ENCODE results near the gene HOXC13. TPM values are rescaled to one million over a fixed set of nuclear protein-coding genes. Genes with fewer than 3 reads are reported as not detected.
A peak's percentile ranks its signal among the peaks of the same experiment; 100 is the strongest.

HOXC13 gene
- total RNA-seq, 2 experiments from 2014 or later = not detected

- H3K36me3 Mint-ChIP-seq (ENCODE audit: low read depth) = no peaks in the 10 kb centered on the region
- POLR2A ChIA-PET = interaction anchor here (1.4 kb wide), 1 partner anchor 17 kb away, joined by 3 read pairs; the partner anchor contains the start of gene HOXC11
- peaks cover 34% of the 10 kb centered on the region for H3K4me1 Mint-ChIP-seq (ENCODE audit: low read depth)
- no peaks in the 10 kb centered on the region for H3K36me3 ChIP-seq (ENCODE audit: insufficient read depth, low read length)
- H3K9me3 Mint-ChIP-seq = no peaks in the 10 kb centered on the region
- DNase-seq (no peak), ATAC-seq (ENCODE audit: poor library complexity) (peak; percentile 12)
- peaks cover 95% of the 10 kb centered on the region for H3K27me3 Mint-ChIP-seq
- no peak overlapping the region for H3K27ac ChIP-seq (ENCODE audit: low read depth in 1 of 2, low read length in 2 of 2)
- CTCF ChIA-PET = no interaction called here
- no peak overlapping the region for H3K4me3 ChIP-seq (ENCODE audit: low read length)
- H3K4me3 Mint-ChIP-seq = no peak overlapping the region
- H3K27me3 ChIP-seq (ENCODE audit: control insufficient read depth in 1 of 2, insufficient read depth in 2 of 2, low read length in 2 of 2) = peaks cover 97 to 99% of the 10 kb centered on the region in 2 experiments
- no peak overlapping the region for H3K27ac Mint-ChIP-seq
- H3K4me1 ChIP-seq (ENCODE audit: insufficient read depth, low read length) = peaks cover 49% of the 10 kb centered on the region
- TF ChIP-seq, protein P1, sequence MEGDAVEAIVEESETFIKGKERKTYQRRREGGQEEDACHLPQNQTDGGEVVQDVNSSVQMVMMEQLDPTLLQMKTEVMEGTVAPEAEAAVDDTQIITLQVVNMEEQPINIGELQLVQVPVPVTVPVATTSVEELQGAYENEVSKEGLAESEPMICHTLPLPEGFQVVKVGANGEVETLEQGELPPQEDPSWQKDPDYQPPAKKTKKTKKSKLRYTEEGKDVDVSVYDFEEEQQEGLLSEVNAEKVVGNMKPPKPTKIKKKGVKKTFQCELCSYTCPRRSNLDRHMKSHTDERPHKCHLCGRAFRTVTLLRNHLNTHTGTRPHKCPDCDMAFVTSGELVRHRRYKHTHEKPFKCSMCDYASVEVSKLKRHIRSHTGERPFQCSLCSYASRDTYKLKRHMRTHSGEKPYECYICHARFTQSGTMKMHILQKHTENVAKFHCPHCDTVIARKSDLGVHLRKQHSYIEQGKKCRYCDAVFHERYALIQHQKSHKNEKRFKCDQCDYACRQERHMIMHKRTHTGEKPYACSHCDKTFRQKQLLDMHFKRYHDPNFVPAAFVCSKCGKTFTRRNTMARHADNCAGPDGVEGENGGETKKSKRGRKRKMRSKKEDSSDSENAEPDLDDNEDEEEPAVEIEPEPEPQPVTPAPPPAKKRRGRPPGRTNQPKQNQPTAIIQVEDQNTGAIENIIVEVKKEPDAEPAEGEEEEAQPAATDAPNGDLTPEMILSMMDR (IDR thresholded peaks at IDR 0.05) = no peak
- H3K9me3 ChIP-seq (ENCODE audit: control insufficient read depth in 1 of 2, insufficient read depth in 1 of 2, low read length in 2 of 2) = peaks cover 4 to 78% of the 10 kb centered on the region in 2 experiments
- intact Hi-C loops (cut with DNase I, micrococcal nuclease) = no loop called here
Observed at GRCh38 chr12:53955036-53955775, 16.6 kb downstream of the HOXC13 start.

GRCh38 chr12:53955776-53956250 lies 17.2 kb downstream of the HOXC13 start:
- H3K4me1 ChIP-seq (ENCODE audit: insufficient read depth, low read length) = peaks cover 52% of the 10 kb centered on the region
- intact Hi-C loops (cut with DNase I, micrococcal nuclease) = no loop called here
- DNase-seq = no peak
- ChIA-PET POLR2A (interaction anchor here (1.4 kb wide), 1 partner anchor 17 kb away, joined by 3 read pairs; the partner anchor contains the start of gene HOXC11), CTCF (interaction anchor here (0.9 kb wide), 1 partner anchor 246 kb away, joined by 3 read pairs; no protein-coding TSS in a partner anchor)
- Mint-ChIP-seq H3K36me3 (ENCODE audit: low read depth) (no peaks in the 10 kb centered on the region), H3K9me3 (no peaks in the 10 kb centered on the region), H3K4me3 (no peak overlapping the region), H3K27me3 (peaks cover 95% of the 10 kb centered on the region), H3K4me1 (ENCODE audit: low read depth) (peaks cover 38% of the 10 kb centered on the region), H3K27ac (no peak overlapping the region)
- no peak overlapping the region for H3K4me3 ChIP-seq (ENCODE audit: low read length)
- no peaks in the 10 kb centered on the region for H3K36me3 ChIP-seq (ENCODE audit: insufficient read depth, low read length)
- ATAC-seq (ENCODE audit: poor library complexity) = no peak
- TF ChIP-seq, protein P1 (IDR thresholded peaks at IDR 0.05) = no peak
- peaks cover 4 to 75% of the 10 kb centered on the region in 2 experiments for H3K9me3 ChIP-seq (ENCODE audit: control insufficient read depth in 1 of 2, insufficient read depth in 1 of 2, low read length in 2 of 2)
- H3K27me3 ChIP-seq (ENCODE audit: control insufficient read depth in 1 of 2, insufficient read depth in 2 of 2, low read length in 2 of 2) = peaks cover 96 to 99% of the 10 kb centered on the region in 2 experiments
- H3K27ac ChIP-seq (ENCODE audit: low read depth in 1 of 2, low read length in 2 of 2) = no peak overlapping the region

- ATAC-seq (ENCODE audit: poor library complexity) (peak; percentile 69), DNase-seq (no peak)
- peaks cover 4 to 75% of the 10 kb centered on the region in 2 experiments for H3K9me3 ChIP-seq (ENCODE audit: control insufficient read depth in 1 of 2, insufficient read depth in 1 of 2, low read length in 2 of 2)
- ChIA-PET CTCF (interaction anchor here (0.9 kb wide), 1 partner anchor 245 kb away, joined by 3 read pairs; no protein-coding TSS in a partner anchor), POLR2A (interaction anchor here (1.0 kb wide), 1 partner anchor 27 kb away, joined by 4 read pairs; no protein-coding TSS in a partner anchor)
- peaks cover 92% of the 10 kb centered on the region for H3K27me3 Mint-ChIP-seq
- H3K4me3 ChIP-seq (ENCODE audit: low read length) = no peak overlapping the region
- H3K27me3 ChIP-seq (ENCODE audit: control insufficient read depth in 1 of 2, insufficient read depth in 2 of 2, low read length in 2 of 2) = peaks cover 96 to 99% of the 10 kb centered on the region in 2 experiments
- TF ChIP-seq, protein P1 (IDR thresholded peaks at IDR 0.05) = no peak
- no peak overlapping the region for H3K4me3 Mint-ChIP-seq
- H3K9me3 Mint-ChIP-seq = no peaks in the 10 kb centered on the region
- peaks cover 38% of the 10 kb centered on the region for H3K4me1 Mint-ChIP-seq (ENCODE audit: low read depth)
- no peak overlapping the region for H3K27ac ChIP-seq (ENCODE audit: low read depth in 1 of 2, low read length in 2 of 2)
- no peaks in the 10 kb centered on the region for H3K36me3 ChIP-seq (ENCODE audit: insufficient read depth, low read length)
- no peak overlapping the region for H3K27ac Mint-ChIP-seq
- intact Hi-C loops (cut with DNase I, micrococcal nuclease) = no loop called here
- no peaks in the 10 kb centered on the region for H3K36me3 Mint-ChIP-seq (ENCODE audit: low read depth)
- H3K4me1 ChIP-seq (ENCODE audit: insufficient read depth, low read length) = peaks cover 52% of the 10 kb centered on the region
Observed at GRCh38 chr12:53956251-53956887, 17.7 kb downstream of the HOXC13 start.

Measured in CD4-positive, alpha-beta T cell (primary cell).